HepG2 (cell line): ENCODE measurements around the gene C2. TPM values are rescaled to one million over a fixed set of nuclear protein-coding genes. Genes with fewer than 3 reads are reported as not detected.

ENCODE experiments used
- ARNT ChIP-seq: fragments of 450-650 bp; IDR thresholded peaks from 2 replicates; pipeline ENCODE4 v1.6.1; 2017
- CEBPZ ChIP-seq: IDR thresholded peaks from 2 replicates; pipeline ENCODE4 v1.6.1; 2012; ENCODE audit warnings: low read length, improper control_type of control experiment
- CREM ChIP-seq, 2 experiments: sonication (generic) in 1 of 2; formaldehyde crosslinking in 1 of 2; IDR thresholded peaks; 2 replicates each; pipeline versions ENCODE4 v1.4.0 to v1.6.1; 2016 to 2020; ENCODE audit warnings: antibody characterized with exemption in 1 of 2, mild to moderate bottlenecking in 1 of 2, missing genetic modification reagents in 1 of 2
- EHMT2 ChIP-seq: fragments of 200-600 bp; sonication (generic); IDR thresholded peaks from 2 replicates; pipeline ENCODE4 v1.7.0; 2017; ENCODE audit warnings: antibody characterized with exemption, low read depth, low read length, borderline replicate concordance
- KDM1A ChIP-seq: IDR thresholded peaks from 2 replicates; pipeline ENCODE4 v1.6.1; 2016; ENCODE audit warnings: missing compliant biosample characterization
- KDM4B ChIP-seq: sonication (generic); formaldehyde crosslinking; IDR thresholded peaks from 2 replicates; pipeline ENCODE4 v1.4.0; 2020; ENCODE audit warnings: missing genetic modification reagents
- KDM5A ChIP-seq: fragments of 200-600 bp; sonication (generic); IDR thresholded peaks from 2 replicates; pipeline ENCODE4 v1.7.0; 2018; ENCODE audit warnings: antibody characterized with exemption, mild to moderate bottlenecking, low read length, borderline replicate concordance
- PTBP1 ChIP-seq: fragments of 200-400 bp; formaldehyde crosslinking; IDR thresholded peaks from 2 replicates; pipeline ENCODE4 v1.6.1; 2018; ENCODE audit warnings: low read length, low read depth; ENCODE audit not compliant: poor library complexity, severe bottlenecking
- RBM22 ChIP-seq: fragments of 200-400 bp; formaldehyde crosslinking; optimal IDR thresholded peaks from 2 replicates; pipeline ENCODE3; 2017; ENCODE audit warnings: mild to moderate bottlenecking, low read length, moderate library complexity
- RNF219 ChIP-seq: sonication (generic); formaldehyde crosslinking; IDR thresholded peaks from 2 replicates; pipeline ENCODE4 v1.5.0; 2020; ENCODE audit warnings: mild to moderate bottlenecking, missing genetic modification reagents
- STAT5B ChIP-seq: sonication (generic); formaldehyde crosslinking; IDR thresholded peaks from 2 replicates; pipeline ENCODE4 v1.4.0; 2020; ENCODE audit warnings: missing genetic modification reagents
- TEF ChIP-seq: sonication (generic); formaldehyde crosslinking; IDR thresholded peaks from 2 replicates; pipeline ENCODE4 v1.5.0; 2020; ENCODE audit warnings: missing genetic modification reagents
- ZKSCAN5 ChIP-seq: sonication (generic); formaldehyde crosslinking; IDR thresholded peaks from 2 replicates; pipeline ENCODE4 v1.5.1; 2020; ENCODE audit warnings: mild to moderate bottlenecking, missing genetic modification reagents
- ZNF329 ChIP-seq: sonication (generic); formaldehyde crosslinking; IDR thresholded peaks from 2 replicates; pipeline ENCODE4 v1.9.0; 2021; ENCODE audit warnings: low read depth, mild to moderate bottlenecking, missing genetic modification reagents
- ZNF737 ChIP-seq: sonication (generic); formaldehyde crosslinking; IDR thresholded peaks from 2 replicates; pipeline ENCODE4 v1.5.0; 2020; ENCODE audit warnings: missing genetic modification reagents, mild to moderate bottlenecking, borderline replicate concordance
- ZNF790 ChIP-seq: sonication (generic); formaldehyde crosslinking; IDR thresholded peaks from 2 replicates; pipeline ENCODE4 v1.8.0; 2022; ENCODE audit warnings: missing genetic modification reagents, mild to moderate bottlenecking, borderline replicate concordance
- polyA plus RNA-seq, 8 experiments: library from polyadenylated mRNA; depleted of rRNA in 3 of 8; stranded (reverse) in 7 of 8; unstranded in 1 of 8; fragments of >200 nt; fragmentation: Illumina TruSeq in 4 of 8; extraction: Trizol in 4 of 8; gene quantifications; 2 replicates each; pipeline versions ENCODE4 v1.2.1 to v1.2.3, GENCODE V29; 2011 to 2016; ENCODE audit warnings: low read depth in 4 of 8, missing spikeins in 1 of 8, mixed read lengths in 1 of 8; ENCODE audit not compliant: insufficient read depth in 1 of 8
- total RNA-seq, 5 experiments: library from RNA; depleted of rRNA; stranded (reverse); fragments of >200 nt; fragmentation: Illumina TruSeq; extraction: Trizol; gene quantifications; 2 replicates each; pipeline ENCODE4 v1.2.3, GENCODE V29; 2016; ENCODE audit warnings: low read depth in 1 of 5
- TF ChIP-seq, protein P1 (sequence below): sonication (generic); formaldehyde crosslinking; IDR thresholded peaks from 2 replicates; pipeline ENCODE4 v1.8.0; 2023; ENCODE audit warnings: mild to moderate bottlenecking, missing genetic modification reagents

The C2 gene
- total and polyA plus RNA-seq, 2 of the 13 experiments (the other 11 are each of a cell fraction or from before 2014, with no cell fraction given), result 165 to 307 TPM

- TF ChIP-seq CEBPZ, result no peak
- TF ChIP-seq, protein P1, sequence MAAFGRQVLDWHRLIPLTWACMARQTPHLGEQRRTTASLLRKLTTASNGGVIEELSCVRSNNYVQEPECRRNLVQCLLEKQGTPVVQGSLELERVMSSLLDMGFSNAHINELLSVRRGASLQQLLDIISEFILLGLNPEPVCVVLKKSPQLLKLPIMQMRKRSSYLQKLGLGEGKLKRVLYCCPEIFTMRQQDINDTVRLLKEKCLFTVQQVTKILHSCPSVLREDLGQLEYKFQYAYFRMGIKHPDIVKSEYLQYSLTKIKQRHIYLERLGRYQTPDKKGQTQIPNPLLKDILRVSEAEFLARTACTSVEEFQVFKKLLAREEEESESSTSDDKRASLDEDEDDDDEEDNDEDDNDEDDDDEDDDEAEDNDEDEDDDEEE, result no peak
- no peak for TF ChIP-seq ZNF737 (CRISPR knock-in tag)
- no peak for TF ChIP-seq ZNF329 (CRISPR knock-in tag)
- TF ChIP-seq EHMT2, result no peak
- no peak for TF ChIP-seq STAT5B (CRISPR knock-in tag)
- TF ChIP-seq RBM22, result no peak
- no peak for TF ChIP-seq RNF219 (CRISPR knock-in tag)
- no peak for TF ChIP-seq ZNF790 (CRISPR knock-in tag)
- no peak for TF ChIP-seq ZKSCAN5 (CRISPR knock-in tag)
- TF ChIP-seq CREM (IDR thresholded peaks at IDR 0.05), result peak; percentile 34; the same call in 1 of the 2 replicates
- TF ChIP-seq CREM (CRISPR knock-in tag; IDR thresholded peaks at IDR 0.05), result no peak
- TF ChIP-seq KDM4B (CRISPR knock-in tag), result no peak
- TF ChIP-seq KDM5A, result 0 out of 2 replicates have a peak, but pooled peaks have one; percentile 36
- no peak for TF ChIP-seq KDM1A (CRISPR knock-in tag)
- TF ChIP-seq ARNT, result no peak
- no peak for TF ChIP-seq TEF (CRISPR knock-in tag)
- peak; percentile 86 for TF ChIP-seq PTBP1
These were observed 20.2 kb upstream of the C2 start (continued) for GRCh38 chr6:31907158-31907813.
